Measurements from ENCODE around the gene BBOX1. TPM values are rescaled to one million over a fixed set of nuclear protein-coding genes. Genes with fewer than 3 reads are reported as not detected.

Gene BBOX1
- total RNA-seq, 2 experiments from 2014 or later = not detected

DNA sequence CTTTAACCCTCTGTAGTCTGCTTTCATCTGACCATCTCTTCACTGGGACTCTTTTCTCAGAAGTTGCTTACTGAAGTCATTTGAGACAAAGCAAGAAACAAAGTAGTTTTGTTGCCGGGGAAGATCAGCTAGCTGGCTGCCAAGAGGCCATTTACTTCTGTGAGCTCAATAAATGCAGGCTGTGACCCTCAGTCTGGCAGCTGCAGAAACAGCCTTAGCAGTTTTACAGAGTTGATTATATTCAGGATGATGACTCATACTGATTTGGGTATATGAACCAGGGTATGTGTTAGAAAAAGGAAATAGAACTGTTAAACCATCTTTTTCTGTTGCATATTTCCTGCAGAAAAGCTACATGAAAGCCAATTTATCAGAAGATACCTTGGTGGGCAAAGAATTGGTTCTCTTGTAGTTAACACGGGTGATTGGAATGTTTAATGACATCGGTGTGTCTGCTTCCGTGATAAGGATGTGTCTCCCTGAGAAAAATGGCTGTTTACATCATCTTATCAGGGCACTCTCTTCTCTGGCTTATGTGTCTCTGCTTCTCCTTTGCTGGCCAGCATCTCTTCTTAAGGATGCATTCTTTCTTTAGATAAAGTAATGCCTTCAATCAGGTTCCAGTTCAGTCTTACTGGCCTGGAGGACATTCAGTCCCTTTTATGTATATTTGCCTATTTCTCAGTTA, 28.2 kb upstream of the BBOX1 start:
- H3K4me3 Mint-ChIP-seq = no peak overlapping the region
- H3K36me3 Mint-ChIP-seq (ENCODE audit: low read depth) = no peaks in the 10 kb centered on the region
- no peaks in the 10 kb centered on the region for H3K4me1 Mint-ChIP-seq
- POLR2A ChIA-PET = no interaction called here
- CTCF ChIA-PET = no interaction called here
- H3K27ac Mint-ChIP-seq = no peak overlapping the region
- DNase-seq = no peak
- H3K27me3 Mint-ChIP-seq = no peaks in the 10 kb centered on the region
- peaks cover 2% of the 10 kb centered on the region for H3K9me3 Mint-ChIP-seq

DNA sequence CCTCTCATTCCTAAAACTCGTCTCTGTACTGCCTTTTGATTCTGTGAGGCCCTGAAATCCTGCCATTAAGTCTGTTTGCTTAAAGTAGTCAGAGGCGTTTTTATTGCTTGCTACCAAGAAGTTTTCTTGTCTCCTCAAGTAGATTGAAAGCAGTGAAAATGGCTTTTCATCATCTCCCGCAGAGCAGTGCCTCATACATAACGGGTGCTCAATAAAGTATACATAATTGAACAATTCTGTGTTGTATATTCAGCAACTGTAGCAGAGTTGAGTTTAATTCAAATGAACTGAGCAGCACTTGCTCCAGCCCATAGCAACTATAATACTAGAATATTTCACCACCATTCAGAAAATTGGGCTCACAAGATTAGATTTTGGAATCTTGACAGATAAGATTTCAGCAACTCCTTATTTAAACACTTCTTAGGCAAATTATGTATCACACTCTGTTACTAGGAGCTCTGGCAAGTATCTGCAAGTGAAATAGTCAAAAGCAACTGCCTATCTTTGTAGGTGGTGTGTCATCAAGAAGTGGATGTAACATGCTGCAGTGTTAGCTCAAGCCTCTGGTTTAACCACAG, 26.7 kb upstream of the BBOX1 start:
- Mint-ChIP-seq H3K9me3 (peaks cover 2% of the 10 kb centered on the region), H3K4me1 (no peaks in the 10 kb centered on the region), H3K36me3 (ENCODE audit: low read depth) (no peaks in the 10 kb centered on the region), H3K27me3 (no peaks in the 10 kb centered on the region), H3K27ac (no peak overlapping the region), H3K4me3 (no peak overlapping the region)
- DNase-seq = no peak
- ChIA-PET CTCF (no interaction called here), POLR2A (no interaction called here)

DNA sequence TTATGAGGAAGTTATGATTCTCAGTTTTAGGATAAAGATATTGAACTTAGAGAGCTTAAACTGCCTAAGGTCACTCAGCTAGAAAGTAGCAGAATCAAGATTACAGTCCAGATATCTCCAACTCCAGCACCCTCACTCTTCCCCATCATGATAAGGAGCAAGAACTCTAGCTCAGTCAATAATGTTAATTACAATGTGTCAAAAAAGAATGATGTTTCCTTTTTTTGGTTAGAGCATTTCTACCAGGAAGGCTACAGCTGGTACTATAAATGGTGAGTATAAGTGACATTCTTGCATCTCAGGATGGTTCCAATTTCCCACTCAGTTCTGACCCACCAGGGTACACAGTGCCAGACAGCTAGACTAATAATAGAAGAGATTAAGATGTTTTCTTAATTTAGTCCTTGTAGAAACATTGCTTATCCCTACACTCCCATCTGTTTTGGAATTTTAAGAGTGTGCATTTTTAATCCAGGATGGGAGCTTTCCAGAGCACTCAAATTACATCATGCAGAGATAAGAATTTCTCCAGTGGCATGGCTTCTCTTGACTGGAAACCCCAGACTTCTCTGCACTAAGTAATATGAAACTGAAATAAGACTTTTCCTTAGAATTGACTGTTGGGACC, 21.6 kb upstream of the BBOX1 start:
- DNase-seq = no peak
- POLR2A ChIA-PET = no interaction called here

DNA sequence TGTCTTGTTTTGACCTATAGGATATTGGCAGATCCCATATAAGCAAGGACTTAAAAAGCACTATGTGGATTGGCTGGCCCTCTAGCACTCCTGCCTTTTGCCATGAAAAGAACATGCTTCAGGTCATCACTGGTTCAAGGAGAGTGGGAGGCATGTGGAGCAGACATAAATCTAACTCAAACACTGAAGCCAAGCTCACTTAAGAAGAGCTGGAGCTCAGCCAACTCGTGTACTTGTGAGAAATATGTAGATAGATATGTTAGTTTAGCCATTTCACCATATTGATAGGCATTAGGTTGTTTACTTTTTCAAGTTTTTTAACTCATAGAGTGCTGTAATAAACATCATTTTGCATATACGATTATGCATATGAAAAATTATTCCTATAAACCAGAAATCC, 19.9 kb upstream of the BBOX1 start:
- no peaks in the 10 kb centered on the region for H3K4me1 Mint-ChIP-seq
- ChIA-PET POLR2A (no interaction called here), CTCF (no interaction called here)
- no peak for DNase-seq
- H3K27ac Mint-ChIP-seq = no peak overlapping the region
- H3K9me3 Mint-ChIP-seq = peaks cover 4% of the 10 kb centered on the region
- no peaks in the 10 kb centered on the region for H3K27me3 Mint-ChIP-seq
- no peaks in the 10 kb centered on the region for H3K36me3 Mint-ChIP-seq (ENCODE audit: low read depth)
- H3K4me3 Mint-ChIP-seq = no peak overlapping the region

More for the DNA sequence above, 21.6 kb upstream of the BBOX1 start:
- no peaks in the 10 kb centered on the region for H3K36me3 Mint-ChIP-seq (ENCODE audit: low read depth)
- H3K27ac Mint-ChIP-seq = no peak overlapping the region
- H3K9me3 Mint-ChIP-seq = peaks cover 2% of the 10 kb centered on the region
- no peak overlapping the region for H3K4me3 Mint-ChIP-seq
- no peaks in the 10 kb centered on the region for H3K4me1 Mint-ChIP-seq
- H3K27me3 Mint-ChIP-seq = no peaks in the 10 kb centered on the region
- CTCF ChIA-PET = no interaction called here

DNA sequence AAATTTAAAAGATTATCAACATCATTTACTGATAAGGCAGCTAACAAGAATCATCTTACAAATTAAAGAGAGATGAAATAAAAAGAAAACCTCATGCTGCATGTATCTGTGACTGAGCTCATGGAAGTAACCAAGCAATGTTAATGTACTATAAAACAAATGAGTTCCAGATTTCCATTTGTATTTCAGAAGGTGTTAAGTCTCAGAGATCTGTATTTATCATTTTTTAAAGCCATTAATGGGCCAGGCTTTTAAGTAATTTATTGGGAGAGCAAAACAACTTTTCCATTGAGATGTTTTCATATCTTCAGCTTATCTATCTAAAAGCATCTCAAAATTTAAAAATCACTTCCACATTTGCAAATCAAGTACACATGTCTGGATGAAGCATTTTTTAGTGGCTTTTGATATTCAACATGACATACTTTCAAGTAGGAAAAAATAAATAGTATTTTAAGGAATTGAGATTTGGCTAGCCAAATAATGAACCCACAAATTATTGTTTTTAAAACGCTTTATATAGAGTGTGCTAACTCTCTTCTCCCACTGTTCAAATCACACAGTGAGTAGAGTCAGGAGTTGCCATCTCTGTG, 17.9 kb upstream of the BBOX1 start:
- no peak overlapping the region for H3K27ac Mint-ChIP-seq
- POLR2A ChIA-PET = no interaction called here
- H3K27me3 Mint-ChIP-seq = no peaks in the 10 kb centered on the region
- CTCF ChIA-PET = interaction anchor here (0.6 kb wide), 1 partner anchor 65 kb away, joined by 4 read pairs; no protein-coding TSS in a partner anchor
- H3K9me3 Mint-ChIP-seq = peaks cover 2% of the 10 kb centered on the region
- no peak overlapping the region for H3K4me3 Mint-ChIP-seq
- no peaks in the 10 kb centered on the region for H3K36me3 Mint-ChIP-seq (ENCODE audit: low read depth)
- no peaks in the 10 kb centered on the region for H3K4me1 Mint-ChIP-seq
- DNase-seq = no peak

DNA sequence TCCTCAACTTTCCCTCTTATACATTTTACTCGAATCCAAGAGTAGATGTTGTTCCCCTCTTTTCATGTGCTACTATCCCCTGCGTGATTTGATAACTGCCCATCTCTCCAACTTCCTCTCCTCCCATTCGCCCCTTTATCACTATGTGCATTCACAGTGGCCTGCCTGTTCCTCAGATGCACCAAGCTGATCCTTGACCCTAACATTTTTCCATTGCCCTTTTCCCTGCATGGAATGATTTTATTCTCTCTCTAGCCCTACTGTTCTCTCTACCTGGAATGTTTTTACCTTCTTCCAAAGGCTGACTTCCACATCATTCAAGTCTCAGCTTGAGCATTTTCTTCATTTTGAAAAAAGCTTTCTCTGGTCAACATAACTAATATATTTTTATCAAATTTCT, 15.8 kb upstream of the BBOX1 start:
- no peak overlapping the region for H3K4me3 Mint-ChIP-seq
- no peaks in the 10 kb centered on the region for H3K36me3 Mint-ChIP-seq (ENCODE audit: low read depth)
- no peak for DNase-seq
- no peaks in the 10 kb centered on the region for H3K4me1 Mint-ChIP-seq
- H3K27me3 Mint-ChIP-seq = no peaks in the 10 kb centered on the region
- ChIA-PET CTCF (no interaction called here), POLR2A (no interaction called here)
- peaks cover 2% of the 10 kb centered on the region for H3K9me3 Mint-ChIP-seq
- H3K27ac Mint-ChIP-seq = no peak overlapping the region

DNA sequence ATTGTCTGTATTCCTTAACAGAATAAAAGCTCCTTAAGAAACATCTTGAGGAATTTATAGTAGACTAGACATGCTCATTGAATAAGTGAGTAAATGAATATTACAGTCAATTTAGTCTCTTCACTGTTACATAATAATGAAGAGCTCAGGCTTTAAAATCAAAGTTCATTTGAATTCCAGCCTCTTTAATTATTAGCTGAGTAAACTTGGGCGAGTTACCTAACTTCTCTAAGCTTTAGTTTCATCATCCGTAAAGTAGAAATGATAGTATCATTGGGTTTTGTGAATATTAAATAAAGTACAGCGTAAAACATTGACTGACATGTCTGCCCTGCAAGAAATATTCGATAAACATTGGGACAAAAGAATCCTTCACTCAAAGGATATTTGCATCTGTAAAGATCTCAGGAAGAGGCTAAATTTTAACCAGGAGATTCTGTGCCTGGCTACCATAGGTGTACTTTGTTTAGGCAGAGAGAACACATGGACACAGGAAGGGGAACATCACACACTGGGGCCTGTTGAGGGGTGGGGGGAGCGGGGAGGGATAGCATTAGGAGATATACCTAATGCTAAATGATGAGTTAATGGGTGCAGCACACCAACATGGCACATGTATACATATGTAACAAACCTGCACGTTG, 15.2 kb upstream of the BBOX1 start:
- H3K27ac Mint-ChIP-seq = no peak overlapping the region
- peaks cover 2% of the 10 kb centered on the region for H3K9me3 Mint-ChIP-seq
- no peak for DNase-seq
- ChIA-PET POLR2A (no interaction called here), CTCF (no interaction called here)
- no peak overlapping the region for H3K4me3 Mint-ChIP-seq
- H3K36me3 Mint-ChIP-seq (ENCODE audit: low read depth) = no peaks in the 10 kb centered on the region
- H3K27me3 Mint-ChIP-seq = no peaks in the 10 kb centered on the region
- no peaks in the 10 kb centered on the region for H3K4me1 Mint-ChIP-seq

DNA sequence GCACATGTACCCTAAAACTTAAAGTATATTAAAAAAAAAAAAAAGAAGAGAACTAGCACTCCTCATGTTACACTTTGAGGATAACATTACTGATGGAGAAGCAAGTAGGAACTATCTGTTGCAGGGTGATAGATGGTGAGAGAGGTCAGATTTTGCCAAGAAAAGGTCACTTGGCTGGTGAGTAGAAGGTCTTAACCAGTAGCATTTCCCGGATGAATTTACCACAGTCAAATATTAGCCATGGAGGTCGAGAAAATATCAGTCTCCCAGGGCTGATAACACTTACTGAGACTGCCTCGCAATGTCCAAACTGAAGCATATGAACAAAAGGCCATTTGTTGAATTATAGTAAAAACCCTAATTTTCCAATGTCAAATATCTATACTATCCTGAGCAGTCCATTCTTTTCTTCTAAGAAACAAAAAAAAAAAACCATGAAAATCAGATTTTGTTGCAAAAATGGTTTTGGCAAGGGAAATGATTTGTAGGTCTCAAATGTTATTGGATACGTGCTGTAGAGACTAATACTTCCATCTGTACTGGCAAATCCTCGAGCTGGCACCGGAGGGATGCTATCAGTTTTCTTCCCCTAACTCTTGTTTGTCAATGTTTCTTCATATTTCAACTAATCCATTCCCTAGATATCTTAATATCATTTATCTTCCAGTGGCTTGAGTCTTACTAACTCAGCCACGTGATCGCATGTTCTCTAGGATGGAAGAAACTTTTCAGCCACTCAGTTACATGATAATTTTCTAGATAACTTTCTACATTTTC, 14.5 kb upstream of the BBOX1 start:
- H3K27ac Mint-ChIP-seq = no peak overlapping the region

DNA sequence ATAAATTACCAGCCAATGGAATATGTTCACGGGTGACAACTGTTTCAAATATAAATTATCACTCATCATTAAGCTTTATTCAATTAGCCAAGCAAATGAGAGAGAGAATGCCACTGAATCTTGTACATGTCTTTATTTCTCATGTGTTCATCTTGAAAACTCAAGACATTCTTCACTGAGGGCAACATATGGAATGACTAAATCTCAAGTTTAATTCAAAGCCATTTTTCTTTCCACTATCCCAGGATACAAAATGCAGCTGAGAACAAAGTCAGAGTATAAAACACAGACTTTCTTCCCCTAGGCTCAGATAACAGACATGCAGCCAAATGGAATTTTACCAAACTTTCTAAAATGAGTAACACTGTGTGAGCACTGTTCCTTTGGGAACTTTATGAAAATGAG, 12.1 kb upstream of the BBOX1 start:
- Mint-ChIP-seq H3K27ac (no peak overlapping the region), H3K4me1 (no peaks in the 10 kb centered on the region), H3K27me3 (no peaks in the 10 kb centered on the region), H3K36me3 (ENCODE audit: low read depth) (no peaks in the 10 kb centered on the region), H3K9me3 (peaks cover 7% of the 10 kb centered on the region), H3K4me3 (no peak overlapping the region)
- DNase-seq = no peak
- CTCF ChIA-PET = no interaction called here
- POLR2A ChIA-PET = no interaction called here

More for the DNA sequence above, 14.5 kb upstream of the BBOX1 start:
- H3K36me3 Mint-ChIP-seq (ENCODE audit: low read depth) = no peaks in the 10 kb centered on the region
- ChIA-PET CTCF (no interaction called here), POLR2A (no interaction called here)
- no peak overlapping the region for H3K4me3 Mint-ChIP-seq
- H3K27me3 Mint-ChIP-seq = no peaks in the 10 kb centered on the region
- H3K9me3 Mint-ChIP-seq = peaks cover 4% of the 10 kb centered on the region
- no peak for DNase-seq
- H3K4me1 Mint-ChIP-seq = no peaks in the 10 kb centered on the region

DNA sequence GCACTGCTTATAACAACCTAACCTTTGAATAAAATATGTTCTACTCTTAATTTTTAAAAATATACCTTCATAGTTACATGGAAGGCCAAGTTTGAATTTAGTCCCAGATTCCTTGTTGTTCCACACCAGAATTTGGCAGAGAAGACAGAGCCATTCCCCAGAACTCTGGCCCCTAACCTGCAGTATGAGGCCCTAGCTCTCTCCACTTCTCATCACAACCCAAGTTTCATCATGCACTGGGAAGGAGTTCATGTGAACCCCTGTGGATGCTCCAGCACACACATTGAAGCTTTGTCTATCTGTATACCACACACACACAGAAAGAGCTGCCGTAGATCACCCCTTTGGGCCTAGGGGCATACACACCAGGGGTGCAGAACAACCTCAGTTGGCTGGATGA, 10.6 kb upstream of the BBOX1 start:
- Mint-ChIP-seq H3K27ac (no peak overlapping the region), H3K9me3 (peaks cover 15% of the 10 kb centered on the region), H3K36me3 (ENCODE audit: low read depth) (no peaks in the 10 kb centered on the region), H3K4me1 (no peaks in the 10 kb centered on the region), H3K4me3 (no peak overlapping the region), H3K27me3 (no peaks in the 10 kb centered on the region)
- no peak for DNase-seq
- POLR2A ChIA-PET = no interaction called here
- CTCF ChIA-PET = interaction anchor here (1.3 kb wide), 1 partner anchor 16 kb away, joined by 3 read pairs; no protein-coding TSS in a partner anchor

DNA sequence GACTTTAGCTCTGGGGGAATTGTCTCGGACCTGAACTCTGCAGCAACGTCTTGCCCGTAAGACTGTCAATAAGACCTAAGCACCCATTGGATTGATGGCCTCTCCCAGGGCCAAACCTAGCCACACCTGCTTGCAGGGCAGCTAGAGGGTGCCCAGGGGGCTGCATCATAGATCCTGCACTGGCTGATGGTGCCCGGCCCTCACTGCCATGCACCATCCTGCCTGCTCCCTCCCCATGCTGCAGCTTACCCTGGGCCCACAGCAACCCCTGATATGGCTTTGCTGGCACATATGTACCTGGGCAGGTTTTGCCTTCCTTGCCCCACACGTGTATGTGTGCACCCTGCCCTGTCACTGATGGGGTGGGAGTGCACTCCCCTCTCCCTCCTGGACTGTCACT, 8.9 kb upstream of the BBOX1 start:
- no peak for DNase-seq
- H3K36me3 Mint-ChIP-seq (ENCODE audit: low read depth) = no peaks in the 10 kb centered on the region

DNA sequence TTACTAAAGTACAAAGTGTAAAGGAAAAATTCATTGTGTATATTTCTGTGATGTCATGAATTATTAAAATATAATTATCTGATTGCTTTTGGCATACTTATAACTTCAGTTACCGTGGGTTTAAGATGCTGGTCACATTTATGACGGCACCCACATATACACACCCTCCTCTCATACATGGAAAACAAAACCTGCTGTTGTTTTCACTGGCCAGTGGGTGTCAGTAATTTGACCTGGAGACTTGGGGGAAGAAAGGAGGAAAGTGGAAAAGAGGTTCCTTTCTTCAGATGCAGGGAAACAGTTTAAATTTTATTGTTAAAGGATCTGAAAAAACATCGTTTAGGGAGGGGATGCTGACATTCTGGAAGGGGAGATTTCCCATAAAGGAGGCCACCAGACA, 742 bp upstream of the BBOX1 start:
- Mint-ChIP-seq H3K27me3 (no peaks in the 10 kb centered on the region), H3K36me3 (ENCODE audit: low read depth) (no peaks in the 10 kb centered on the region), H3K4me3 (no peak overlapping the region), H3K27ac (no peak overlapping the region), H3K4me1 (no peaks in the 10 kb centered on the region), H3K9me3 (peaks cover 11% of the 10 kb centered on the region)
- POLR2A ChIA-PET = no interaction called here
- DNase-seq = no peak
- CTCF ChIA-PET = no interaction called here

More for the DNA sequence above, 8.9 kb upstream of the BBOX1 start:
- ChIA-PET POLR2A (no interaction called here), CTCF (no interaction called here)
- Mint-ChIP-seq H3K4me1 (no peaks in the 10 kb centered on the region), H3K27me3 (no peaks in the 10 kb centered on the region), H3K4me3 (no peak overlapping the region), H3K9me3 (peaks cover 13% of the 10 kb centered on the region), H3K27ac (no peak overlapping the region)
